SK-N-SH treated with all-trans-retinoic acid at 6 μM for 48 hours (cell line): ENCODE data around the gene SMG9.

Source experiments
- ATAC-seq: fragments of 200-7000 bp; cut with Tn5 transposase; 3 replicates; pipeline ENCODE4 v1.9.1; 2020; ENCODE audit warnings: mild to moderate bottlenecking, moderate library complexity
- ARNTL ChIP-seq: fragments of 450-650 bp; formaldehyde crosslinking; IDR thresholded peaks from 2 replicates; pipeline ENCODE4 v1.5.0; 2020; ENCODE audit warnings: low read depth, mild to moderate bottlenecking, moderate library complexity, borderline replicate concordance
- CSRNP3 ChIP-seq: fragments of 250-450 bp; sonication (Bioruptor Pico); IDR thresholded peaks from 2 replicates; pipeline ENCODE4 v1.5.1; 2021; ENCODE audit warnings: mild to moderate bottlenecking, moderate library complexity
- ISL1 ChIP-seq: fragments of 250-450 bp; sonication (Bioruptor Pico); IDR thresholded peaks from 2 replicates; pipeline ENCODE4 v2.1.2; 2022; ENCODE audit warnings: mild to moderate bottlenecking, moderate library complexity
- POU6F1 ChIP-seq: fragments of 250-450 bp; sonication (Bioruptor Pico); IDR thresholded peaks from 2 replicates; pipeline ENCODE4 v1.8.0; 2021; ENCODE audit warnings: low read depth, mild to moderate bottlenecking, moderate library complexity, borderline replicate concordance
- SNAI2 ChIP-seq: fragments of 250-450 bp; sonication (Bioruptor Pico); IDR thresholded peaks from 2 replicates; pipeline ENCODE4 v1.5.0; 2020; ENCODE audit warnings: mild to moderate bottlenecking, moderate library complexity
- TCF4 ChIP-seq: fragments of 250-450 bp; sonication (Bioruptor Pico); IDR thresholded peaks from 2 replicates; pipeline ENCODE4 v1.8.0; 2021; ENCODE audit warnings: mild to moderate bottlenecking, moderate library complexity, borderline replicate concordance
- ZFP3 ChIP-seq: fragments of 250-450 bp; sonication (Bioruptor Pico); IDR thresholded peaks from 2 replicates; pipeline ENCODE4 v1.5.0; 2020; ENCODE audit warnings: mild to moderate bottlenecking, moderate library complexity
- ZFP30 ChIP-seq: fragments of 450-650 bp; formaldehyde crosslinking; IDR thresholded peaks from 2 replicates; pipeline ENCODE4 v1.5.0; 2022; ENCODE audit warnings: mild to moderate bottlenecking, moderate library complexity
- ZNF565 ChIP-seq: fragments of 450-650 bp; formaldehyde crosslinking; conservative IDR thresholded peaks from 2 replicates; pipeline ENCODE4 v1.5.0; 2020; ENCODE audit warnings: low read depth, mild to moderate bottlenecking, moderate library complexity
- ZNF70 ChIP-seq: fragments of 450-650 bp; formaldehyde crosslinking; IDR thresholded peaks from 2 replicates; pipeline ENCODE4 v1.5.0; 2020; ENCODE audit warnings: mild to moderate bottlenecking, moderate library complexity
- ZNF8 ChIP-seq: fragments of 450-650 bp; formaldehyde crosslinking; IDR thresholded peaks from 2 replicates; pipeline ENCODE4 v1.5.0; 2020; ENCODE audit warnings: mild to moderate bottlenecking, moderate library complexity
- TF ChIP-seq, protein P1 (sequence below): fragments of 250-450 bp; sonication (Bioruptor Pico); IDR thresholded peaks from 2 replicates; pipeline ENCODE4 v1.5.0; 2020; ENCODE audit warnings: mild to moderate bottlenecking, moderate library complexity
- TF ChIP-seq, protein P2 (sequence below): fragments of 250-450 bp; sonication (Bioruptor Pico); IDR thresholded peaks from 2 replicates; pipeline ENCODE4 v1.5.1; 2020; ENCODE audit warnings: low read depth, mild to moderate bottlenecking, moderate library complexity
- TF ChIP-seq, protein P3 (sequence below): fragments of 250-450 bp; sonication (Bioruptor Pico); IDR thresholded peaks from 2 replicates; pipeline ENCODE4 v1.8.0; 2020; ENCODE audit warnings: mild to moderate bottlenecking, moderate library complexity, borderline replicate concordance

Gene SMG9

DNA sequence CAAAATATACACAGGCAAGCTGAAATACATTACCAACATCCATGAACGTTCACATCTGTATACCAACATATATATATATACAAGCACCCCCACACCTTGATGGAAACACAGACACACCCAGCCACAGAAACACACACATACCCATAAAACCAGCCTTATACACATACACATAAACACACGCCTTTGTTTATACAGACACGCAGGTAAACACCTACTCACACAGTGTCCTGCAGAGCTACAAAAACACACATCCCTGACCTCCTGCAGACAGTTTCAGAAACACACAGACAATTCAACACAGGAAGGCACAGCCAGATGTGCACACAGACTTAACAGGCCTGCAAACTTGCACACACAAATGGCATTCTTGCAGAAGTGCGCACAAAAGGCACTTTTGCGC is 60.2 kb downstream of the SMG9 start:
- no peak for ATAC-seq
- TF ChIP-seq, protein P1, sequence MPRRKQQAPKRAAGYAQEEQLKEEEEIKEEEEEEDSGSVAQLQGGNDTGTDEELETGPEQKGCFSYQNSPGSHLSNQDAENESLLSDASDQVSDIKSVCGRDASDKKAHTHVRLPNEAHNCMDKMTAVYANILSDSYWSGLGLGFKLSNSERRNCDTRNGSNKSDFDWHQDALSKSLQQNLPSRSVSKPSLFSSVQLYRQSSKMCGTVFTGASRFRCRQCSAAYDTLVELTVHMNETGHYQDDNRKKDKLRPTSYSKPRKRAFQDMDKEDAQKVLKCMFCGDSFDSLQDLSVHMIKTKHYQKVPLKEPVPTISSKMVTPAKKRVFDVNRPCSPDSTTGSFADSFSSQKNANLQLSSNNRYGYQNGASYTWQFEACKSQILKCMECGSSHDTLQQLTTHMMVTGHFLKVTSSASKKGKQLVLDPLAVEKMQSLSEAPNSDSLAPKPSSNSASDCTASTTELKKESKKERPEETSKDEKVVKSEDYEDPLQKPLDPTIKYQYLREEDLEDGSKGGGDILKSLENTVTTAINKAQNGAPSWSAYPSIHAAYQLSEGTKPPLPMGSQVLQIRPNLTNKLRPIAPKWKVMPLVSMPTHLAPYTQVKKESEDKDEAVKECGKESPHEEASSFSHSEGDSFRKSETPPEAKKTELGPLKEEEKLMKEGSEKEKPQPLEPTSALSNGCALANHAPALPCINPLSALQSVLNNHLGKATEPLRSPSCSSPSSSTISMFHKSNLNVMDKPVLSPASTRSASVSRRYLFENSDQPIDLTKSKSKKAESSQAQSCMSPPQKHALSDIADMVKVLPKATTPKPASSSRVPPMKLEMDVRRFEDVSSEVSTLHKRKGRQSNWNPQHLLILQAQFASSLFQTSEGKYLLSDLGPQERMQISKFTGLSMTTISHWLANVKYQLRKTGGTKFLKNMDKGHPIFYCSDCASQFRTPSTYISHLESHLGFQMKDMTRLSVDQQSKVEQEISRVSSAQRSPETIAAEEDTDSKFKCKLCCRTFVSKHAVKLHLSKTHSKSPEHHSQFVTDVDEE, result no peak
- TF ChIP-seq ARNTL (no peak), POU6F1 (no peak), ZNF565 (CRISPR knock-in tag) (no peak), ZNF70 (CRISPR knock-in tag) (no peak), ZFP30 (CRISPR knock-in tag) (no peak)

- ATAC-seq, result no peak
- TF ChIP-seq, protein P1, result no peak
- TF ChIP-seq SNAI2 (CRISPR knock-in tag) (no peak), ISL1 (no peak), POU6F1 (no peak), TCF4 (CRISPR knock-in tag) (no peak), ZFP3 (CRISPR knock-in tag) (no peak), ZNF8 (CRISPR knock-in tag) (no peak)
- TF ChIP-seq, protein P2, sequence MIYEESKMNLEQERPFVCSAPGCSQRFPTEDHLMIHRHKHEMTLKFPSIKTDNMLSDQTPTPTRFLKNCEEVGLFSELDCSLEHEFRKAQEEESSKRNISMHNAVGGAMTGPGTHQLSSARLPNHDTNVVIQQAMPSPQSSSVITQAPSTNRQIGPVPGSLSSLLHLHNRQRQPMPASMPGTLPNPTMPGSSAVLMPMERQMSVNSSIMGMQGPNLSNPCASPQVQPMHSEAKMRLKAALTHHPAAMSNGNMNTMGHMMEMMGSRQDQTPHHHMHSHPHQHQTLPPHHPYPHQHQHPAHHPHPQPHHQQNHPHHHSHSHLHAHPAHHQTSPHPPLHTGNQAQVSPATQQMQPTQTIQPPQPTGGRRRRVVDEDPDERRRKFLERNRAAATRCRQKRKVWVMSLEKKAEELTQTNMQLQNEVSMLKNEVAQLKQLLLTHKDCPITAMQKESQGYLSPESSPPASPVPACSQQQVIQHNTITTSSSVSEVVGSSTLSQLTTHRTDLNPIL, result no peak
- TF ChIP-seq, protein P3, sequence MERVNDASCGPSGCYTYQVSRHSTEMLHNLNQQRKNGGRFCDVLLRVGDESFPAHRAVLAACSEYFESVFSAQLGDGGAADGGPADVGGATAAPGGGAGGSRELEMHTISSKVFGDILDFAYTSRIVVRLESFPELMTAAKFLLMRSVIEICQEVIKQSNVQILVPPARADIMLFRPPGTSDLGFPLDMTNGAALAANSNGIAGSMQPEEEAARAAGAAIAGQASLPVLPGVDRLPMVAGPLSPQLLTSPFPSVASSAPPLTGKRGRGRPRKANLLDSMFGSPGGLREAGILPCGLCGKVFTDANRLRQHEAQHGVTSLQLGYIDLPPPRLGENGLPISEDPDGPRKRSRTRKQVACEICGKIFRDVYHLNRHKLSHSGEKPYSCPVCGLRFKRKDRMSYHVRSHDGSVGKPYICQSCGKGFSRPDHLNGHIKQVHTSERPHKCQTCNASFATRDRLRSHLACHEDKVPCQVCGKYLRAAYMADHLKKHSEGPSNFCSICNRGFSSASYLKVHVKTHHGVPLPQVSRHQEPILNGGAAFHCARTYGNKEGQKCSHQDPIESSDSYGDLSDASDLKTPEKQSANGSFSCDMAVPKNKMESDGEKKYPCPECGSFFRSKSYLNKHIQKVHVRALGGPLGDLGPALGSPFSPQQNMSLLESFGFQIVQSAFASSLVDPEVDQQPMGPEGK (CRISPR knock-in tag), result no peak
Measured at GRCh38 chr19:43692877-43693276, 61.9 kb downstream of the SMG9 start.

- no peak for TF ChIP-seq ZNF8 (CRISPR knock-in tag)
- no peak for TF ChIP-seq ZNF565 (CRISPR knock-in tag)
- no peak for TF ChIP-seq ZFP3 (CRISPR knock-in tag)
- no peak for TF ChIP-seq CSRNP3
Measured at GRCh38 chr19:43692385-43692784, 62.4 kb downstream of the SMG9 start.

More at GRCh38 chr19:43692385-43692784, 62.4 kb downstream of the SMG9 start:
- ATAC-seq, result no peak
